ENCODE results near the gene ADGRL3. TPM values are rescaled to one million over a fixed set of nuclear protein-coding genes. Genes with fewer than 3 reads are reported as not detected.

Gene ADGRL3
- total RNA-seq, 1 donor from 2014 or later, result 0.12 TPM

DNA sequence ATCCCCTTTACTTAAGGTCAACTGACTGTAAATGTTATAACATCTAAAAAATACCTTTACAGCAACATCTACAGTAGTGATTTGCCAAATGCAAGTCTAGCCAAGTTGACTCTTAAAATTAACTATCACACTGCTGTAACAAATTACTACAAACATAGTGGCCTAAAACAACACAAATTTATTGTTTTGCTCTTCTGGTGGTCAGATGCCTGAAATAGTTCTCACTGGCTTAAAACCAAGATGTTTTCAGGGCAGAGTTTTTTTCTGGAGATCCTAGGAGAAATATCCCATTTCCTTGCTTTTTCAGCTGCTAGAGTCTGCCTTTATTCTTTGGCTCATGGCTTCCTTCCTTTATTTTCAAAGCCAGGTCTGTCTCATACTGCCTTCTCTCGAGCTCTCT, 120.5 kb downstream of the ADGRL3 start:
- no peak for DNase-seq (ENCODE audit: low read depth)
- no peak overlapping the region for H3K4me3 ChIP-seq (ENCODE audit: low read depth, low read length)
- no peak for TF ChIP-seq CTCF (conservative IDR thresholded peaks at IDR 0.05; ENCODE audit: low read depth, low read length)

GRCh38 chr4:61332693-61333092, 132.6 kb downstream of the ADGRL3 start:
- H3K4me3 ChIP-seq (ENCODE audit: low read depth, low read length), result no peak overlapping the region
- DNase-seq (ENCODE audit: low read depth), result no peak
- TF ChIP-seq CTCF (conservative IDR thresholded peaks at IDR 0.05; ENCODE audit: low read depth, low read length), result no peak

DNA sequence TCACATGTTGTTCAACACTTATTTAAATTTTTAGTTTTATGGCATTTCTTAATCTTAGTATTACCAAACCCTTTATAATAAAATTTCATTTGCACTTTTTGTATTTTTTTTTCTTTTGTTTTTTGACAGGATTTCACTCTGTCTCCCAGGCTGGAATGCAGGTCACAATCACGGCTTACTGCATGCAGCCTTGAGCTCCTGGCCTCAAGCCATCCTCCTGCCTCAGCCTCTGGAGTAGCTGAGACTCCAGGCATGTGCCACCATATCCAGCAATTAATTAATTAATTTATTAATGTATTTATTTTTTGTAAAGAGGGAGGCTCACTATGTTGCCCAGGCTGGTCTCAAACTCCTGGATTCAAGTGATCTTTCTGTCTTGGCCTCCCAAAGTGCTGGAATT, 133.4 kb downstream of the ADGRL3 start:
- no peak for DNase-seq (ENCODE audit: low read depth)
- no peak overlapping the region for H3K4me3 ChIP-seq (ENCODE audit: low read depth, low read length)
- TF ChIP-seq CTCF (conservative IDR thresholded peaks at IDR 0.05; ENCODE audit: low read depth, low read length), result no peak

DNA sequence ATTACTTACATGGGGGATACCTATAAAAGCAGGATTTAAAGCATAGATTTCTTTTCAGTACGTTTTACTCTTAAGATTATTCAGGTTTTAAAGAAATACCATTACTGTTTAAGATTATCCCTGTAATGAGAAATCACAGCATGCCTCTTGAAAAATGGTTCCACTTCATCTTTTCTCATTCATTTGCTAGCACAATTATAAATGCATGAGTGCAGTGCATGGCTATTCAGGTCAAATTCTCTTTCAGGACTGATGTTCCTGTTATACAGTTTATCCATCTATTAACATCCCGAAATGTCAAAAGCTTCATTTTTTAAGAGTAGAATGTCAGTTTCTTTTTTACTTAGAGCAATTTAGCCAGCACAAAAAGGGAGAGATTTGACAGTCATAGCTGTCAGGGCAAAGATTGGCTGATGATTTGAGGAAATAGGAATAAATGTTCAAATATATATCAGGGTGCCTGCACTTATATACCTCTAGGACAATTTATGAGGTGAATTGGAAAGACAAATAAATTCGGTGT, 135.2 kb downstream of the ADGRL3 start:
- H3K4me3 ChIP-seq (ENCODE audit: low read depth, low read length), result no peak overlapping the region
- DNase-seq (ENCODE audit: low read depth), result no peak
- no peak for TF ChIP-seq CTCF (conservative IDR thresholded peaks at IDR 0.05; ENCODE audit: low read depth, low read length)

GRCh38 chr4:61336488-61336887, 136.4 kb downstream of the ADGRL3 start:
- no peak overlapping the region for H3K4me3 ChIP-seq (ENCODE audit: low read depth, low read length)
- TF ChIP-seq CTCF (conservative IDR thresholded peaks at IDR 0.05; ENCODE audit: low read depth, low read length), result no peak
- no peak for DNase-seq (ENCODE audit: low read depth)

DNA sequence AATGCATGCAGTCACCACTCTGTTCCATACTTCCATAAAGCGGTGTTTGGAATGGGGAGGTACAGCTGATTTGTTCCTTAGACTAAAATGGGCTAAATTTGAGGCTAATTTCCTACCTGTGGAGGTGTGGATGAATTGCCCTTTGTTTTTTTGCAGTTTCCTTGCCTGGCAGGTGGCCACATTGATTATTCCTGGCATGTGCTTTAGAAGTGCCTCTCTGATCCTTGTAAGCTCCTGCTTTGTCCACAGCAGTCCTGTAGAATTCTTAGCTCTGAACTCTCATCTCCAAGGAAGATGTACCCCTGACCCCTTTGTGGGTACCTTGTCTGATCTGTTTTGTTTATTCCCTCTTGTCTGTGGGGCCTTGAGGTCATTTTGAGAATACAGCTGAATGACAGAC, 136.8 kb downstream of the ADGRL3 start:
- DNase-seq (ENCODE audit: low read depth), result no peak
- H3K4me3 ChIP-seq (ENCODE audit: low read depth, low read length), result no peak overlapping the region
- TF ChIP-seq CTCF (conservative IDR thresholded peaks at IDR 0.05; ENCODE audit: low read depth, low read length), result no peak

- TF ChIP-seq CTCF (conservative IDR thresholded peaks at IDR 0.05; ENCODE audit: low read depth, low read length), result no peak
- no peak overlapping the region for H3K4me3 ChIP-seq (ENCODE audit: low read depth, low read length)
- no peak for DNase-seq (ENCODE audit: low read depth)
Observed at GRCh38 chr4:61342061-61342460, 141.9 kb downstream of the ADGRL3 start.

Data from epithelial cell of proximal tubule (primary cell).